Right ventricle myocardium inferior (tissue), 1 donor: ENCODE data around the gene LZTS3. TPM values are rescaled to one million over a fixed set of nuclear protein-coding genes. Genes with fewer than 3 reads are reported as not detected.
A peak's percentile ranks its signal among the peaks of the same experiment; 100 is the strongest.
"Not testable (repeated sequence)": the region's sequence is repeated elsewhere in the genome, so short reads cannot be mapped to it uniquely, and the experiment has no call there.

Experiments
- ATAC-seq: fragments of 200-7000 bp; cut with Tn5 transposase; one replicate; pipeline ENCODE4 v1.9.1; 2020; ENCODE audit warnings: mild to moderate bottlenecking, moderate library complexity
- DNase-seq: peaks from one replicate; pipeline ENCODE4 v3.0.0; 2021; ENCODE audit errors: missing footprints
- intact Hi-C: fragments of 100-400 bp; cut with DNase I; formaldehyde crosslinking; loops from one replicate; pipeline ENCODE4 v1.11.0; 2022
- total RNA-seq: library from RNA; stranded (reverse); fragmentation: NEBNext Ultra II Directional; extraction: Animal tissue kit (Norgen Biotek cat#: 25700); gene quantifications from one replicate; pipeline ENCODE4 v1.2.1, GENCODE V29; 2021
- donor health status: DM: no; HTN: yes; CAD: no; lungs with severe emphysema.

LZTS3 gene
- total RNA-seq, 1 donor from 2014 or later: 19.6 TPM

GRCh38 chr20:3124163-3124562, 49.2 kb downstream of the LZTS3 start:
- intact Hi-C loops, ATAC-seq, DNase-seq: not testable (repeated sequence)

GRCh38 chr20:3123542-3123941, 49.8 kb downstream of the LZTS3 start:
- intact Hi-C loops: no loop called here
- DNase-seq: no peak
- ATAC-seq: no peak

GRCh38 chr20:3121955-3122610, 51.3 kb downstream of the LZTS3 start:
- intact Hi-C loops: no loop called here
- ATAC-seq (no peak), DNase-seq (no peak)

DNA sequence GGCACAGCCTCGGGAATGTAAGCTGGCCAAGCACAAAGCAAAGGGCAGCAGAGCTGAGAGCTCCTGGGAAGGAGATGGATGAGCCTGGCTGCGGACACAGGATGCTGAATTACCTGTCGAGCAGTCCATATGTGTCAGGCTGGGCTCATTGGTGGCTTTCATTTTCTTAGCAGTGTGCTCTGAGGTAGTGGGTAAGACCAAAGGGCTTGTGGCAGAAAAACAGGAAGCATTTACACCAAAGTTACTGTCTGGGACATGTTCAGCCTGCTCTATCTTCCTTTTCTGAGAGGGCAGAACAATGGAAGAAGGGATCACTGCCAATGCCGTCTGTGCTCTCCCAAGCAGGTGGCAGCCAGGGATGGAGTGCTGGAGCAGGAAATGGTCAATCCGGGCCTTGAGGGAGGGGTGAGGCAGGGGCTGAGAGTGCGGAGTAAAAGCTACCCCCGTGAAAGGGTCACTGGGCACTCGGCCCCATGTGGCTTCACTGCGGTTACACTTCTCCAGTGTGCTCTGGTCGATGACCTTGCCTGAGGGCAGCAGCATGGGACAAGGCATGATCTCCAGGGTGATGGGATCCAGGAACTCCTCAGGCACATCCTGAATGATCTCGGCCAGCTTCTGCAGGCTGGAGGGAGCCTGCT, 52.0 kb downstream of the LZTS3 start:
- no peak for ATAC-seq
- DNase-seq: no peak
- intact Hi-C loops: no loop called here

- intact Hi-C loops: no loop called here
- DNase-seq (no peak), ATAC-seq (no peak)
Observed at GRCh38 chr20:3119044-3119443, 54.3 kb downstream of the LZTS3 start.

DNA sequence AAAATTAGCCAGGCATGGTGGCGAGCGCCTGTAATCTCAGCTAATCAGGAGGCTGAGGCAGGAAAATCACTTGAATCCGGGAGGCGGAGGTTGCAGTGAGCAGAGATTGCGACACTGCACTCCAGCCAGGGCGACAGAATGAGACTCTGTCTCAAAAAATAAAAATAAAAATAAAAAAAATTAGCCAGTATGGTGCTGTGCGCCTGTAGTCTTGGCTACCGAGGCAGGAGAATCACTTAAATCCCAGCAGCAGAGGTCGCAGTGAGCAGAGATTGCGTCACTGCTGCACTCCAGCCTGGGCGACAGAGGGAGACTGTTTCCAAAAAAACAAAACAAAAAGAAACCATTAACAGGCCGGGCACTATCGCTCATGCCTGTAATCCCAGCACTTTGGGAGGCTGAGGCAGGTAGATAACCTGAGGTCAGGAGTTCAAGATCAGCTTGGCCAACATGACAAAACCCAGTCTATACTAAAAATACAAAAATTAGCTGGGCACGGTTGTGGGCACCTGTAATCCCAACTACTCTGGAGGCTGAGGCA, 55.4 kb downstream of the LZTS3 start:
- ATAC-seq (peak; percentile 91), DNase-seq (peak; percentile 82)
- intact Hi-C loops: not testable (repeated sequence)

DNA sequence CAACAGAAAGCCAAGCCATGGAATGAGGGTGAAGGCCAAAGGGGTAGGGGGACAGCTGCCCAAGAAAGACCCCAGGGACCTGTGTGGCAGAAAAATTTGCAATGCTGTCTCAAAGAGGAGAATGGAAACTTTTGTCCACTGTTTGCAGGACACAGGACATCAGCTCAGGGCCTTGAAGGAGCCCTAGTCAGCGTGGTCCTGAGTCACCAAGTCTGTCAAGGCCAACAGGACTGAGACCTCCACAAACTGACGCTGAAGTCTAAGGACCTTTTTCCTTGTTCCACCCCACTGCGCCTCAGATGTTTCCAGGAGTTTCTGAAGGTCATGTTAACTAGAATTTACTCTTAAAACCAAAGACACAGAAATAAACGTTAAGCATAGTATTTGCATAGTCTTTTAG, 57.0 kb downstream of the LZTS3 start:
- ATAC-seq (no peak), DNase-seq (no peak)
- intact Hi-C loops: loop anchor here (1.0 kb wide), 1 partner anchor 62 kb away; no protein-coding TSS in a partner anchor

- intact Hi-C loops: loop anchor here (1.0 kb wide), 1 partner anchor 61 kb away; no protein-coding TSS in a partner anchor
- DNase-seq: no peak
- peak; percentile 27 for ATAC-seq
Observed at GRCh38 chr20:3115190-3116107, 57.9 kb downstream of the LZTS3 start.

Other genes starting within 250 kb of the LZTS3 start
- not detected for gene GNRH2, start 129.9 kb downstream of the LZTS3 start, total RNA-seq
- gene MRPS26, start 127.5 kb downstream of the LZTS3 start, total RNA-seq: 52.2 TPM
- gene OXT, start 101.9 kb downstream of the LZTS3 start, total RNA-seq: 0.54 TPM
- gene AVP, start 88.8 kb downstream of the LZTS3 start, total RNA-seq: 0.84 TPM
- gene FASTKD5, start 13.7 kb downstream of the LZTS3 start, total RNA-seq: 27.9 TPM
- gene UBOX5, start 13.7 kb downstream of the LZTS3 start, total RNA-seq: 2.4 TPM
- gene DDRGK1, start 31.1 kb upstream of the LZTS3 start, total RNA-seq: 36.5 TPM
- gene ITPA, start 35.9 kb upstream of the LZTS3 start, total RNA-seq: 21.4 TPM
- gene SLC4A11, start 65.6 kb upstream of the LZTS3 start, total RNA-seq: 0.14 TPM
- gene DNAAF9, start 234.1 kb upstream of the LZTS3 start, total RNA-seq: 22.1 TPM